BLaER1 treated with 17β-estradiol and CSF1 and Interleukin-3, amounts not matched to agents 10 nM and 100 nM (cell line): ENCODE measurements around the gene SLC1A3.

Source experiments
- H3K27ac ChIP-seq, 11 experiments: shearing (Covaris generic); formaldehyde crosslinking; 2 replicates each; pipeline ENCODE4 v1.8.1; 2022
- H3K27me3 ChIP-seq, 11 experiments: shearing (Covaris generic); formaldehyde crosslinking; 2 replicates each; pipeline ENCODE4 v1.8.1; 2022
- H3K36me3 ChIP-seq, 11 experiments: shearing (Covaris generic); formaldehyde crosslinking; 2 replicates each; pipeline ENCODE4 v1.8.1; 2022
- H3K4me1 ChIP-seq, 10 experiments: shearing (Covaris generic); formaldehyde crosslinking; 2 replicates each; pipeline ENCODE4 v1.8.1; 2022
- H3K4me2 ChIP-seq, 11 experiments: shearing (Covaris generic); formaldehyde crosslinking; 2 replicates each; pipeline ENCODE4 v1.8.1; 2022
- H3K4me3 ChIP-seq, 10 experiments: shearing (Covaris generic); formaldehyde crosslinking; 2 replicates each; pipeline ENCODE4 v1.8.1; 2022
- H3K9ac ChIP-seq, 11 experiments: shearing (Covaris generic); formaldehyde crosslinking; 2 replicates each; pipeline ENCODE4 v1.8.1; 2022
- H3K9me3 ChIP-seq, 11 experiments: shearing (Covaris generic); formaldehyde crosslinking; replicated peaks in 1 of 11; 2 replicates each; pipeline ENCODE4 v1.8.1; 2022
- H4K20me1 ChIP-seq, 11 experiments: shearing (Covaris generic); formaldehyde crosslinking; 2 replicates each; pipeline ENCODE4 v1.8.1; 2022
- Cebpa-rat ChIP-seq, 11 experiments: shearing (Covaris generic); IDR thresholded peaks; 2 replicates each; pipeline ENCODE4 v1.8.1; 2022

The SLC1A3 gene

GRCh38 chr5:36596247-36596646, 10.2 kb upstream of the SLC1A3 start:
- no peaks in the 10 kb centered on the region for H3K27me3 ChIP-seq
- H3K4me3 ChIP-seq, result no peak overlapping the region
- no peak for TF ChIP-seq Cebpa-rat (IDR thresholded peaks at IDR 0.05)
- H3K4me1 ChIP-seq, result peaks cover 0 to 29% (median 7%) of the 10 kb centered on the region in 10 experiments; a peak in 10 of 20 replicates
- no peak overlapping the region for H3K27ac ChIP-seq
- H3K36me3 ChIP-seq, result no peaks in the 10 kb centered on the region
- H3K4me2 ChIP-seq, result no peak overlapping the region
- no peak overlapping the region for H3K9ac ChIP-seq
- peaks cover 0 to 8% (median 0%) of the 10 kb centered on the region in 11 experiments; a peak in 2 of 22 replicates for H3K9me3 ChIP-seq
- no peaks in the 10 kb centered on the region for H4K20me1 ChIP-seq

DNA sequence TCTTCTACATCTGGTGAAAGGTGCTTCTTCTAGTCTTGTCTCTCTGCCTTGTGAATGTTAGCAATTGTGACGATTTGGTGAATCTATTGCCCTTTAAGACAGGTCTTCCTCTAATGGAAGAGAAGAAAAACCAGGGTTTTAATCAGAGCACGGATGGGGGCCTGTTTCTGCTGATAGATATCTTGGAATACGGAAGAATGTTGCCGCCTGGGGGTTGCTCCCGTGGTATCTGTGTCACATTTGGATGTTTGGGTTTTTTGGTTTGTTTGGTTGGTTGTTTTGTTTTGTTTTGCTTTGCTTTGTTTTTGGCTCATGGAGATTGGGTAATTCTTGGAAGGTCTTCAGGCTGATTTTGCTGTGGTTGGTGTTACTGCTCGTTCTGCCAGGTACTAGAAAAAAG, 9.7 kb upstream of the SLC1A3 start:
- Histone ChIP-seq H3K9ac (no peak overlapping the region), H3K4me2 (no peak overlapping the region), H3K36me3 (no peaks in the 10 kb centered on the region), H3K27ac (no peak overlapping the region), H3K27me3 (no peaks in the 10 kb centered on the region), H3K9me3 (peaks cover 0 to 8% (median 0%) of the 10 kb centered on the region in 11 experiments; a peak in 2 of 22 replicates), H4K20me1 (no peaks in the 10 kb centered on the region), H3K4me1 (peaks cover 0 to 29% (median 7%) of the 10 kb centered on the region in 10 experiments; a peak in 10 of 20 replicates), H3K4me3 (no peak overlapping the region)
- no peak for TF ChIP-seq Cebpa-rat (IDR thresholded peaks at IDR 0.05)

- H3K4me2 ChIP-seq, result no peak overlapping the region
- H4K20me1 ChIP-seq, result no peaks in the 10 kb centered on the region
- H3K9me3 ChIP-seq, result peaks cover 0 to 8% (median 0%) of the 10 kb centered on the region in 11 experiments; a peak in 2 of 22 replicates
- no peaks in the 10 kb centered on the region for H3K27me3 ChIP-seq
- no peak overlapping the region for H3K27ac ChIP-seq
- H3K36me3 ChIP-seq, result no peaks in the 10 kb centered on the region
- H3K4me1 ChIP-seq, result peaks cover 0 to 28% (median 7%) of the 10 kb centered on the region in 10 experiments; a peak in 10 of 20 replicates
- TF ChIP-seq Cebpa-rat (IDR thresholded peaks at IDR 0.05), result no peak
- no peak overlapping the region for H3K4me3 ChIP-seq
- no peak overlapping the region for H3K9ac ChIP-seq
Measured at GRCh38 chr5:36598045-36598444, 8.4 kb upstream of the SLC1A3 start.

DNA sequence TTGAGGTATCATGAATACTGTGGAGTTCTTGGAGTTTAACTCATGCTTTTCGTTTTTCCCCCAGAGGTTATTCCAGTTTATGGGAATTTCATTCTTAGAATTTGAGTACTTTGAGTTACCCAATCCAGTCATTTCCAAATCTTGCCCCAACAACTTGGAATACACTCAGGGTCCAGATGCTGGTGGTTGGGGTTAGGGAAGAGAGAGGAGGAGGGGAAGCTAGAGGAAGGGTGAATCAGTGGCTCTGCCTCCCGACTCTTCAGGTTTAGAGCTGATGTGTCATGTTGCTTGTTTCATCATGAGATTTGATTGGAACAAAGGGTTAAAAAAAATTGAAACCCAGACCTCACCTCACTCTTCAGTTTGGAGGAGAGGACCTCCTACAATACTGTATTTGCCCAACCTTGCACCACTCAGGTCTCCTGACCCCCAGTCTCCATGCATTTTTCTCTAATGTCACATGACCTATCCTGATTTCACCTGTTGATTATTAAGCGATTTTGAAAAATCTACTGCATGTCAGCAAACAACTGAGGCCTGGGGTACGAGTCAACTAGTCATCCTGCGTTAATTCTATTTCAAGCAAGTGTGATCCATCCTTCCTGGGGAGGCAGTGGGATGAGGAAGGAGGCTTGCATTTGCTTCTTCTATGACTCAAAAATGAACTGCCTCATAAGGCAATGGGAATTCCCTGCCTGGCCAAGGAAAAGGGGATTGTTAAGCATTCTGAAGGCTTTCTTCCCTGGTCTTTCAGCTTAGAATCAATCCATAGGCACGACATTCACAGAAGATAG, 6.2 kb upstream of the SLC1A3 start:
- peak overlapping the region in 2 of 11 experiments; percentile 25 to 58; a peak in 4 of 22 replicates for H3K4me2 ChIP-seq
- no peak overlapping the region for H3K27ac ChIP-seq
- H3K36me3 ChIP-seq, result no peaks in the 10 kb centered on the region
- H3K4me1 ChIP-seq, result peaks cover 0 to 10% (median 0%) of the 10 kb centered on the region in 10 experiments; a peak in 5 of 20 replicates
- H3K4me3 ChIP-seq, result no peak overlapping the region
- H3K9me3 ChIP-seq, result peaks cover 0 to 8% (median 0%) of the 10 kb centered on the region in 11 experiments; a peak in 2 of 22 replicates
- TF ChIP-seq Cebpa-rat (IDR thresholded peaks at IDR 0.05), result no peak
- H3K27me3 ChIP-seq, result peaks cover 5 to 13% (median 9%) of the 10 kb centered on the region in 11 experiments; a peak in 20 of 22 replicates
- H3K9ac ChIP-seq, result no peak overlapping the region
- H4K20me1 ChIP-seq, result no peaks in the 10 kb centered on the region

GRCh38 chr5:36600917-36601527, 5.4 kb upstream of the SLC1A3 start:
- TF ChIP-seq Cebpa-rat (IDR thresholded peaks at IDR 0.05), result no peak
- Histone ChIP-seq H3K4me1 (peaks cover 0 to 19% (median 3%) of the 10 kb centered on the region in 10 experiments; a peak in 14 of 20 replicates), H3K9ac (no peak overlapping the region), H3K4me3 (no peak overlapping the region), H3K4me2 (no peak overlapping the region), H3K9me3 (peaks cover 0 to 7% (median 0%) of the 10 kb centered on the region in 11 experiments; a peak in 2 of 22 replicates), H3K27me3 (peaks cover 7 to 21% (median 17%) of the 10 kb centered on the region in 11 experiments; a peak in 20 of 22 replicates), H3K27ac (no peak overlapping the region), H3K36me3 (no peaks in the 10 kb centered on the region), H4K20me1 (no peaks in the 10 kb centered on the region)

GRCh38 chr5:36602704-36603321, 3.6 kb upstream of the SLC1A3 start:
- Histone ChIP-seq H3K27ac (no peak overlapping the region), H3K4me2 (no peak overlapping the region; a peak in 1 of 22 replicates), H3K36me3 (no peaks in the 10 kb centered on the region), H3K9ac (no peak overlapping the region), H4K20me1 (no peaks in the 10 kb centered on the region), H3K4me3 (no peak overlapping the region), H3K4me1 (peaks cover 0 to 24% (median 12%) of the 10 kb centered on the region in 10 experiments; a peak in 14 of 20 replicates), H3K27me3 (peaks cover 13 to 39% (median 35%) of the 10 kb centered on the region in 11 experiments; a peak in 20 of 22 replicates), H3K9me3 (peaks cover 0 to 7% (median 0%) of the 10 kb centered on the region in 11 experiments; a peak in 1 of 22 replicates)
- no peak for TF ChIP-seq Cebpa-rat (IDR thresholded peaks at IDR 0.05)

- Histone ChIP-seq H4K20me1 (no peaks in the 10 kb centered on the region), H3K4me1 (peaks cover 0 to 42% (median 12%) of the 10 kb centered on the region in 10 experiments; a peak in 14 of 20 replicates), H3K27me3 (peaks cover 13 to 45% (median 42%) of the 10 kb centered on the region in 11 experiments; a peak in 20 of 22 replicates), H3K27ac (no peak overlapping the region), H3K9ac (no peak overlapping the region), H3K4me3 (no peak overlapping the region), H3K36me3 (peaks cover 0 to 19% (median 0%) of the 10 kb centered on the region in 11 experiments; a peak in 5 of 22 replicates), H3K9me3 (peaks cover 0 to 8% (median 0%) of the 10 kb centered on the region in 11 experiments; a peak in 3 of 22 replicates), H3K4me2 (no peak overlapping the region)
- TF ChIP-seq Cebpa-rat (IDR thresholded peaks at IDR 0.05), result no peak
Measured at GRCh38 chr5:36605241-36605640, 1.2 kb upstream of the SLC1A3 start.

DNA sequence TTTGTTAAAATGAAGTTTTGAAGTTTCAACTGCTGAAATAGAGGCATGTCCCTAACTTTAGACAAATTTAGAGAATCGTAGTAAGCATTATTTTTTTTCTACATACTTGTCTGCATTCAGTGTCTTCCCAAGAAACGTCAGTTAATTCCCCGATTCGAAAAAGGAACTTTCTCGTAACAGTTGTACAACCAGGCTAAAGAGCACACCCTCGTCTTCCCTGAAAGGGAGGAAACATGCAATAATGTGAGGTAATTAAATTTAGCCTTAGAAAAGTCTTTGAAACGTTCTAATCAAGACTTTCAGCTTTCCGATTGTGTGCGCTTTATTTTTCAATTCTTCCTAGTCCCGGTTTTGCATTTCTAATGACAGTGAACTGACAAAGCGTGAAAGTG, 374 bp upstream of the SLC1A3 start:
- H3K4me2 ChIP-seq, result peak overlapping the region; percentile 72 to 95 (median 80)
- peaks cover 13 to 45% (median 42%) of the 10 kb centered on the region in 11 experiments; a peak in 20 of 22 replicates for H3K27me3 ChIP-seq
- H3K4me1 ChIP-seq, result peaks cover 0 to 36% (median 11%) of the 10 kb centered on the region in 10 experiments; a peak in 14 of 20 replicates
- H3K4me3 ChIP-seq, result peak overlapping the region; percentile 45 to 70 (median 56)
- peaks cover 0 to 27% (median 0%) of the 10 kb centered on the region in 11 experiments; a peak in 6 of 22 replicates for H3K36me3 ChIP-seq
- H3K9ac ChIP-seq, result peak overlapping the region in 9 of 11 experiments; percentile 11 to 78 (median 58); a peak in 11 of 22 replicates
- no peaks in the 10 kb centered on the region for H4K20me1 ChIP-seq
- peak overlapping the region in 3 of 11 experiments; percentile 47 to 62 (median 61); a peak in 5 of 22 replicates for H3K27ac ChIP-seq
- TF ChIP-seq Cebpa-rat (IDR thresholded peaks at IDR 0.05), result no peak
- peaks cover 0 to 15% (median 0%) of the 10 kb centered on the region in 11 experiments; a peak in 8 of 22 replicates for H3K9me3 ChIP-seq
